HCT116 (cell line): ENCODE data around the gene AIRE. TPM values are rescaled to one million over a fixed set of nuclear protein-coding genes. Genes with fewer than 3 reads are reported as not detected.

Source experiments
- ATAC-seq: fragments of 200-7000 bp; cut with Tn5 transposase; 2 replicates; pipeline ENCODE4 v1.9.1; 2020; ENCODE audit warnings: mild to moderate bottlenecking, moderate library complexity
- BruUV-seq: library from RNA; stranded (reverse); fragments of 400-500 nt; replicated peaks from 2 replicates; lab custom pipeline; 2021; lab: Mats Ljungman, UMichigan
- CTCF ChIA-PET: fragments of 300-600 bp; sonication (Branson Sonifier 250); formaldehyde crosslinking; loops from one replicate; lab custom pipeline; 2021; ENCODE audit warnings: antibody characterized with exemption; lab: Charles Lee
- POLR2A ChIA-PET: fragments of 300-600, 350-600 bp; sonication (Branson Sonifier 250); formaldehyde crosslinking; loops from one replicate; lab custom pipeline; 2021; ENCODE audit warnings: antibody characterized with exemption; lab: Charles Lee
- RAD21 ChIA-PET, 2 experiments: fragments of 300-600 bp; sonication (Branson Sonifier 250); formaldehyde crosslinking; loops; one replicate each; lab custom pipeline; 2023; ENCODE audit warnings: low total read pairs in 2 of 2; ENCODE audit not compliant: uncharacterized antibody in 2 of 2, unreplicated experiment in 2 of 2, low non-redundant PET in 1 of 2; lab: Charles Lee
- DNase-seq: peaks from one replicate; pipeline ENCODE4 v3.0.0-alpha.2; 2010; ENCODE audit warnings: low read depth, low spot score
- H2AFZ ChIP-seq: fragments of 200-600 bp; shearing (Covaris generic), sonication (generic); 2 replicates; pipeline ENCODE4 v1.6.1; 2017; ENCODE audit warnings: low read depth, mixed run types, mixed read lengths, antibody characterized with exemption, low read length; ENCODE audit not compliant: poor library complexity, severe bottlenecking
- H3K27ac ChIP-seq: 2 replicates; pipeline ENCODE4 v1.5.1; 2012; ENCODE audit warnings: low read depth, low read length
- H3K27me3 ChIP-seq: fragments of 200-600 bp; sonication (generic); 2 replicates; pipeline ENCODE4 v1.6.1; 2016; ENCODE audit warnings: mixed run types, low read length, mixed read lengths; ENCODE audit not compliant: insufficient read depth
- H3K36me3 ChIP-seq, 2 experiments: fragments of 200-500 bp in 1 of 2; fragments of 200-600 bp in 1 of 2; sonication (Bioruptor generic) in 1 of 2; sonication (generic) in 1 of 2; 2 replicates each; pipeline versions ENCODE4 v1.5.1 to v1.6.1; 2014 to 2016; ENCODE audit warnings: low read length in 2 of 2, inconsistent platforms in 1 of 2, mixed read lengths in 1 of 2, mixed run types in 1 of 2; ENCODE audit not compliant: insufficient read depth in 2 of 2, control insufficient read depth in 1 of 2
- H3K4me1 ChIP-seq, 2 experiments: fragments of 200-600 bp in 1 of 2; sonication (generic) in 1 of 2; 2 replicates each; pipeline versions ENCODE4 v1.5.1 to v1.6.1; 2012 to 2017; ENCODE audit warnings: low read length in 2 of 2, inconsistent platforms in 1 of 2, mild to moderate bottlenecking in 1 of 2, mixed read lengths in 1 of 2, mixed run types in 1 of 2, moderate library complexity in 1 of 2; ENCODE audit not compliant: insufficient read depth in 2 of 2, control insufficient read depth in 1 of 2
- H3K4me2 ChIP-seq: fragments of 200-600 bp; sonication (generic); 2 replicates; pipeline ENCODE4 v1.6.1; 2017; ENCODE audit warnings: mixed run types, low read length, mixed read lengths
- H3K4me3 ChIP-seq, 2 experiments: fragments of 200-600 bp in 1 of 2; sonication (generic) in 1 of 2; replicated peaks in 1 of 2; 2 replicates each; pipeline ENCODE4 v1.5.1; 2011 to 2016; ENCODE audit warnings: low read length in 2 of 2, control low read depth in 1 of 2, low read depth in 1 of 2, mild to moderate bottlenecking in 1 of 2, mixed read lengths in 1 of 2, mixed run types in 1 of 2
- H3K79me2 ChIP-seq: fragments of 200-600 bp; sonication (generic); 2 replicates; pipeline ENCODE4 v1.6.1; 2017; ENCODE audit warnings: mild to moderate bottlenecking, mixed run types, low read length, moderate library complexity, mixed read lengths; ENCODE audit not compliant: insufficient read depth
- H3K9ac ChIP-seq: fragments of 200-600 bp; sonication (generic); 2 replicates; pipeline ENCODE4 v1.6.1; 2016; ENCODE audit warnings: low read length, mixed read lengths
- H3K9me2 ChIP-seq: fragments of 200-600 bp; sonication (generic), shearing (Covaris generic); 2 replicates; pipeline ENCODE4 v1.6.1; 2017; ENCODE audit warnings: mixed run types, mild to moderate bottlenecking, moderate library complexity; ENCODE audit not compliant: insufficient read depth
- H3K9me3 ChIP-seq, 2 experiments: fragments of 200-500 bp in 1 of 2; fragments of 200-600 bp in 1 of 2; sonication (Bioruptor generic) in 1 of 2; sonication (generic) in 1 of 2; 2 replicates each; pipeline ENCODE4 v1.6.1; 2014 to 2017; ENCODE audit warnings: low read length in 2 of 2, mixed read lengths in 2 of 2, inconsistent platforms in 1 of 2, low read depth in 1 of 2, mild to moderate bottlenecking in 1 of 2, mixed run types in 1 of 2, moderate library complexity in 1 of 2; ENCODE audit not compliant: control insufficient read depth in 1 of 2, insufficient read depth in 1 of 2
- H4K20me1 ChIP-seq: fragments of 200-600 bp; sonication (generic), shearing (Covaris generic); 2 replicates; pipeline ENCODE4 v1.6.1; 2017; ENCODE audit warnings: mixed run types, mild to moderate bottlenecking, moderate library complexity; ENCODE audit not compliant: insufficient read depth
- CBX3 ChIP-seq: IDR thresholded peaks from 2 replicates; pipeline ENCODE4 v1.6.1; 2012; ENCODE audit warnings: low read depth
- CEBPB ChIP-seq: IDR thresholded peaks from 2 replicates; pipeline ENCODE4 v1.6.1; 2012; ENCODE audit warnings: low read depth
- EGR1 ChIP-seq: IDR thresholded peaks from 2 replicates; pipeline ENCODE4 v1.6.1; 2012; ENCODE audit warnings: low read depth
- EZH2 ChIP-seq: fragments of 200-600 bp; sonication (generic); IDR thresholded peaks from 2 replicates; pipeline ENCODE4 v1.6.1; 2017; ENCODE audit warnings: antibody characterized with exemption, mixed run types
- JUND ChIP-seq: IDR thresholded peaks from 2 replicates; pipeline ENCODE4 v1.6.1; 2012
- MAX ChIP-seq: IDR thresholded peaks from 2 replicates; pipeline ENCODE4 v1.6.1; 2012
- POLR2A ChIP-seq: IDR thresholded peaks from 2 replicates; pipeline ENCODE4 v1.7.0; 2011; ENCODE audit warnings: borderline replicate concordance; ENCODE audit not compliant: insufficient read depth, insufficient read length; ENCODE audit errors: extremely low read depth
- POLR2AphosphoS5 ChIP-seq: IDR thresholded peaks from 2 replicates; pipeline ENCODE4 v1.6.1; 2011; ENCODE audit warnings: mild to moderate bottlenecking, low read depth, low read length, moderate library complexity
- RAD21 ChIP-seq: IDR thresholded peaks from 2 replicates; pipeline ENCODE4 v1.6.1; 2012; ENCODE audit warnings: low read depth, mild to moderate bottlenecking
- SIN3A ChIP-seq: IDR thresholded peaks from 2 replicates; pipeline ENCODE4 v1.6.1; 2012; ENCODE audit warnings: low read depth
- SP1 ChIP-seq: IDR thresholded peaks from 2 replicates; pipeline ENCODE4 v1.6.1; 2012; ENCODE audit warnings: low read depth
- YY1 ChIP-seq: IDR thresholded peaks from 2 replicates; pipeline ENCODE4 v1.6.1; 2011; ENCODE audit warnings: low read length, low read depth, moderate library complexity, mild to moderate bottlenecking; ENCODE audit not compliant: insufficient replicate concordance; ENCODE audit errors: extremely low read depth
- ZFX ChIP-seq: fragments of 450-650 bp; IDR thresholded peaks from 2 replicates; pipeline ENCODE4 v1.6.1; 2017
- ZNF274 ChIP-seq: fragments of 200-500 bp; sonication (Bioruptor generic); IDR thresholded peaks from 2 replicates; pipeline ENCODE4 v1.6.1; 2014; ENCODE audit warnings: mild to moderate bottlenecking, low read depth, low read length, inconsistent platforms
- intact Hi-C: fragments of 100-400 bp; cut with micrococcal nuclease; formaldehyde crosslinking; loops from 2 replicates; pipeline ENCODE4 v1.10.0; 2022
- total RNA-seq: library from RNA; stranded (reverse); gene quantifications from one replicate; pipeline ENCODE4 v1.2.1, GENCODE V29; 2021; ENCODE audit not compliant: unreplicated experiment
- TF ChIP-seq, protein P1 (sequence below): IDR thresholded peaks from 2 replicates; pipeline ENCODE4 v1.6.1; 2012
- TF ChIP-seq, protein P2 (sequence below), 3 experiments: fragments of 200-600 bp in 1 of 3; sonication (generic) in 1 of 3; IDR thresholded peaks in 2 of 3; conservative IDR thresholded peaks in 1 of 3; 2 replicates each; pipeline ENCODE4 v1.5.1; 2012 to 2017; ENCODE audit warnings: low read depth in 2 of 3, low read length in 2 of 3, antibody characterized with exemption in 1 of 3, borderline replicate concordance in 1 of 3, control low read depth in 1 of 3, mild to moderate bottlenecking in 1 of 3, mixed read lengths in 1 of 3, mixed run types in 1 of 3, moderate library complexity in 1 of 3; ENCODE audit not compliant: insufficient read depth in 1 of 3
- TF ChIP-seq, protein P3 (sequence below): IDR thresholded peaks from 2 replicates; pipeline ENCODE4 v1.6.1; 2011; ENCODE audit warnings: mild to moderate bottlenecking, low read length, moderate library complexity; ENCODE audit not compliant: insufficient replicate concordance; ENCODE audit errors: extremely low read depth

AIRE gene
- total RNA-seq, 1 experiment from 2014 or later: not detected

DNA sequence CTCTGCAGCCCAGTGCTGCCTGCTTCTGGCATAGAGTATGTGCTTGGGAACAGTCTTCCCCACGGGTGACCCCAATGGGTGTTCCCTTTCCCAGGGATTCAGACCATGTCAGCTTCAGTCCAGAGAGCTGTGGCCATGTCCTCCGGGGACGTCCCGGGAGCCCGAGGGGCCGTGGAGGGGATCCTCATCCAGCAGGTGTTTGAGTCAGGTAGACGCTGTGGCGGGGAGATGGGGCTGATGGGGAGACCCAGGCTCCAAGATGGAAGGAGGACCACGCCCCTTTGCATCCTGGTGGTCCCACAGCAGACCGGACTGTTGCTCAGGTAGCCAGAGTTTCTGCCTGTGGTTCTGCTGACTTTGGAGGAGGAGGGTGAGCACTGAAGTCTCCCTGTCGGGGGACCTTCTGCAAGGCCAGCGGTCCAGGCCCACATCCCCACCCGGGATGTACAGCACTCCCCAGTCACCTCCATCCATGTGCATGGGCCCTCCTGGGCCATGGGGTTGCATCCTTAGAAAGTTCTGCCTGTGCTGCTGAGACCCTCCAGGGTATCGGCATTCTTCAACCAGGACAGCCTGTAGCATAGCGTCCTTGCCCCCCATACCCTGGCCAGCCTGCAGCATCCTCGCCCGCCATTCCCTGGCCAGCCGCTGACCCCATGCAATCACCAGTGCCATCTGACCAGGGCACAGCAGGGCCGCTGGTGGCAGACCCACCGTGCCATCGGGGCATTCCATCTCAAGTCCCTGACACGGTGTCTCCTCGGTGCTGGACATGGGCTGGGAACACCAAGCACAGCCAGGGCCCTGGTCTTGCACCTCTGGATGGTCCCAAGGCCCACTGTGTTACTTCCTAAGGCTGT is 2.8 kb downstream of the AIRE start (continued):
- TF ChIP-seq MAX: no peak
- TF ChIP-seq, protein P1, sequence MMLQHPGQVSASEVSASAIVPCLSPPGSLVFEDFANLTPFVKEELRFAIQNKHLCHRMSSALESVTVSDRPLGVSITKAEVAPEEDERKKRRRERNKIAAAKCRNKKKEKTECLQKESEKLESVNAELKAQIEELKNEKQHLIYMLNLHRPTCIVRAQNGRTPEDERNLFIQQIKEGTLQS: no peak
- no peak for TF ChIP-seq SIN3A
- no peak for TF ChIP-seq YY1

GRCh38 chr21:44289381-44290010 is 3.8 kb downstream of the AIRE start:
- no TSS peak for BruUV-seq
- CTCF ChIA-PET: no interaction called here
- POLR2A ChIA-PET: no interaction called here

More at GRCh38 chr21:44289381-44290010, 3.8 kb downstream of the AIRE start:
- no peaks in the 10 kb centered on the region for H4K20me1 ChIP-seq
- ATAC-seq (no peak), DNase-seq (no peak)
- no peaks in the 10 kb centered on the region for H3K36me3 ChIP-seq
- H3K4me2 ChIP-seq: no peak overlapping the region
- no peaks in the 10 kb centered on the region for H3K79me2 ChIP-seq
- H3K4me3 ChIP-seq: no peak overlapping the region
- H3K9me3 ChIP-seq: no peaks in the 10 kb centered on the region
- no peaks in the 10 kb centered on the region for H3K9me2 ChIP-seq
- H3K4me1 ChIP-seq: peaks cover 0 to 4% of the 10 kb centered on the region in 2 experiments; a peak in 1 of 4 replicates
- no peak overlapping the region for H3K27ac ChIP-seq
- TF ChIP-seq POLR2AphosphoS5: no peak
- TF ChIP-seq CEBPB: no peak
- no peak for TF ChIP-seq JUND
- TF ChIP-seq EZH2: no peak
- TF ChIP-seq, protein P2, sequence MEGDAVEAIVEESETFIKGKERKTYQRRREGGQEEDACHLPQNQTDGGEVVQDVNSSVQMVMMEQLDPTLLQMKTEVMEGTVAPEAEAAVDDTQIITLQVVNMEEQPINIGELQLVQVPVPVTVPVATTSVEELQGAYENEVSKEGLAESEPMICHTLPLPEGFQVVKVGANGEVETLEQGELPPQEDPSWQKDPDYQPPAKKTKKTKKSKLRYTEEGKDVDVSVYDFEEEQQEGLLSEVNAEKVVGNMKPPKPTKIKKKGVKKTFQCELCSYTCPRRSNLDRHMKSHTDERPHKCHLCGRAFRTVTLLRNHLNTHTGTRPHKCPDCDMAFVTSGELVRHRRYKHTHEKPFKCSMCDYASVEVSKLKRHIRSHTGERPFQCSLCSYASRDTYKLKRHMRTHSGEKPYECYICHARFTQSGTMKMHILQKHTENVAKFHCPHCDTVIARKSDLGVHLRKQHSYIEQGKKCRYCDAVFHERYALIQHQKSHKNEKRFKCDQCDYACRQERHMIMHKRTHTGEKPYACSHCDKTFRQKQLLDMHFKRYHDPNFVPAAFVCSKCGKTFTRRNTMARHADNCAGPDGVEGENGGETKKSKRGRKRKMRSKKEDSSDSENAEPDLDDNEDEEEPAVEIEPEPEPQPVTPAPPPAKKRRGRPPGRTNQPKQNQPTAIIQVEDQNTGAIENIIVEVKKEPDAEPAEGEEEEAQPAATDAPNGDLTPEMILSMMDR (IDR thresholded peaks at IDR 0.05 in 2 of 3, conservative IDR thresholded peaks at IDR 0.05 in 1 of 3; ENCODE audit: borderline replicate concordance in 1 of 3, insufficient read depth in 1 of 3, low read depth in 2 of 3, low read length in 2 of 3): no peak
- no peak for TF ChIP-seq ZNF274
- TF ChIP-seq SP1: no peak
- TF ChIP-seq, protein P1: no peak
- no peak for TF ChIP-seq POLR2A
- no peak for TF ChIP-seq EGR1
- TF ChIP-seq ZFX: no peak
- TF ChIP-seq, protein P3, sequence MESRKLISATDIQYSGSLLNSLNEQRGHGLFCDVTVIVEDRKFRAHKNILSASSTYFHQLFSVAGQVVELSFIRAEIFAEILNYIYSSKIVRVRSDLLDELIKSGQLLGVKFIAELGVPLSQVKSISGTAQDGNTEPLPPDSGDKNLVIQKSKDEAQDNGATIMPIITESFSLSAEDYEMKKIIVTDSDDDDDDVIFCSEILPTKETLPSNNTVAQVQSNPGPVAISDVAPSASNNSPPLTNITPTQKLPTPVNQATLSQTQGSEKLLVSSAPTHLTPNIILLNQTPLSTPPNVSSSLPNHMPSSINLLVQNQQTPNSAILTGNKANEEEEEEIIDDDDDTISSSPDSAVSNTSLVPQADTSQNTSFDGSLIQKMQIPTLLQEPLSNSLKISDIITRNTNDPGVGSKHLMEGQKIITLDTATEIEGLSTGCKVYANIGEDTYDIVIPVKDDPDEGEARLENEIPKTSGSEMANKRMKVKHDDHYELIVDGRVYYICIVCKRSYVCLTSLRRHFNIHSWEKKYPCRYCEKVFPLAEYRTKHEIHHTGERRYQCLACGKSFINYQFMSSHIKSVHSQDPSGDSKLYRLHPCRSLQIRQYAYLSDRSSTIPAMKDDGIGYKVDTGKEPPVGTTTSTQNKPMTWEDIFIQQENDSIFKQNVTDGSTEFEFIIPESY: no peak
- TF ChIP-seq RAD21: no peak
- TF ChIP-seq CBX3: no peak
- no peak for TF ChIP-seq MAX
- no peak overlapping the region for H2AFZ ChIP-seq
- intact Hi-C loops: no loop called here
- no peak overlapping the region for H3K9ac ChIP-seq
- RAD21 ChIA-PET: no interaction called here
- H3K27me3 ChIP-seq: no peaks in the 10 kb centered on the region
